DND-41 (cell line): ENCODE measurements around the gene PAPOLA.

Experiments
- ATAC-seq: fragments of 200-7000 bp; cut with Tn5 transposase; 3 replicates; pipeline ENCODE4 v1.9.1; 2021; ENCODE audit warnings: low read depth; ENCODE audit not compliant: insufficient read depth
- DNase-seq: peaks from one replicate; pipeline ENCODE4 v3.0.0-alpha.2; 2020
- H2AFZ ChIP-seq: 2 replicates; pipeline ENCODE4 v1.6.0; 2012; ENCODE audit warnings: low read depth, low read length
- H3K27ac ChIP-seq: 2 replicates; pipeline ENCODE4 v1.5.1; 2012; ENCODE audit warnings: low read length, inconsistent platforms
- H3K27me3 ChIP-seq: fragments of 200-600 bp; sonication (generic); 2 replicates; pipeline ENCODE4 v1.6.0; 2012; ENCODE audit warnings: low read length, mild to moderate bottlenecking, inconsistent platforms; ENCODE audit not compliant: insufficient read depth, poor library complexity
- H3K36me3 ChIP-seq: 2 replicates; pipeline ENCODE4 v1.5.1; 2012; ENCODE audit warnings: low read length, inconsistent platforms; ENCODE audit not compliant: insufficient read depth
- H3K4me1 ChIP-seq: 2 replicates; pipeline ENCODE4 v1.5.1; 2012; ENCODE audit warnings: mild to moderate bottlenecking, low read length; ENCODE audit not compliant: insufficient read depth
- H3K4me2 ChIP-seq: 2 replicates; pipeline ENCODE4 v1.6.0; 2012; ENCODE audit warnings: mild to moderate bottlenecking, moderate library complexity, low read length, inconsistent platforms; ENCODE audit not compliant: insufficient read depth
- H3K4me3 ChIP-seq, 2 experiments: fragments of 200-600 bp in 1 of 2; shearing (Covaris generic) in 1 of 2; 2 replicates each; pipeline ENCODE4 v1.5.1; 2012 to 2016; ENCODE audit warnings: inconsistent platforms in 2 of 2, low read length in 2 of 2, mild to moderate bottlenecking in 2 of 2, low read depth in 1 of 2, moderate library complexity in 1 of 2
- H3K79me2 ChIP-seq: 2 replicates; pipeline ENCODE4 v1.6.0; 2012; ENCODE audit warnings: low read length, inconsistent platforms; ENCODE audit not compliant: insufficient read depth
- H3K9ac ChIP-seq: 2 replicates; pipeline ENCODE4 v1.6.0; 2012; ENCODE audit warnings: low read depth, mild to moderate bottlenecking, inconsistent platforms, low read length, moderate library complexity
- H3K9me3 ChIP-seq: 2 replicates; pipeline ENCODE4 v1.5.1; 2012; ENCODE audit warnings: low read length, moderate library complexity, mild to moderate bottlenecking, inconsistent platforms; ENCODE audit not compliant: insufficient read depth, severe bottlenecking
- H4K20me1 ChIP-seq: 2 replicates; pipeline ENCODE4 v1.6.0; 2012; ENCODE audit warnings: low read length; ENCODE audit not compliant: insufficient read depth
- EZH2 ChIP-seq: IDR thresholded peaks from 3 replicates; pipeline ENCODE4 v1.6.1; 2012; ENCODE audit warnings: borderline replicate concordance, low read depth, mild to moderate bottlenecking, moderate library complexity, low read length, inconsistent platforms; ENCODE audit not compliant: severe bottlenecking
- TF ChIP-seq, protein P1 (sequence below): IDR thresholded peaks from 2 replicates; pipeline ENCODE4 v1.5.1; 2012; ENCODE audit warnings: borderline replicate concordance, low read length, moderate library complexity, mild to moderate bottlenecking; ENCODE audit not compliant: poor library complexity, severe bottlenecking; ENCODE audit errors: extremely low read depth

Gene PAPOLA

GRCh38 chr14:96479435-96480146 is 22.6 kb upstream of the PAPOLA start:
- ATAC-seq (no peak), DNase-seq (no peak)
- H3K4me2 ChIP-seq: no peak overlapping the region

DNA sequence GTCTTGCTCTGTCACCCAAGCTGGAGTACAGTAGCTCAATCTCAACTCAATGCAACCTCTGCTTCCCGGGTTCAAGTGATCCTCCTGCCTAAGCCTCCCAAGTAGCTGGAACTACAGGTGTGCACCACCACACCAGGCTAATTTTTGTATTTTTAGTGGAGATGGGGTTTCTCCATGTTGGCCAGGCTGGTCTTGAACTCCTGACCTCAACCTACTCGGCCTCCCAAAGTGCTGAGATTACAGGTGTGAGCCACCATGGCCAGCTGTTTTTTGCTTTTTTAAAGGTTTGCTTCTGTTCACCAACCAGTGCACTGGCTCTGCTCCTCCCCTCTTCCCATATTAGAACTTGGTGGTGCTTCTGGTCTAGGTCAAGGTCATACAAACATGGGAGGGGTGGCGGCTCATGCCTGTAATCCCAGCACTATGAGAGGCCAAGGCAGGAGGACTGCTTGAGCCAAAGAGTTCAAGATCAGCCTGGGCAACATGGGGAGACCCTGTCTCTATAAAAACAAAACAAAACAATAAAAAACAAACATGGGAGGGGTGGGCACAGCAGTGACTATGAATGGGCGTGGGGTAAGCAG is 20.4 kb upstream of the PAPOLA start:
- no peak overlapping the region for H3K4me3 ChIP-seq
- no peaks in the 10 kb centered on the region for H3K36me3 ChIP-seq
- no peaks in the 10 kb centered on the region for H3K9me3 ChIP-seq
- TF ChIP-seq, protein P1, sequence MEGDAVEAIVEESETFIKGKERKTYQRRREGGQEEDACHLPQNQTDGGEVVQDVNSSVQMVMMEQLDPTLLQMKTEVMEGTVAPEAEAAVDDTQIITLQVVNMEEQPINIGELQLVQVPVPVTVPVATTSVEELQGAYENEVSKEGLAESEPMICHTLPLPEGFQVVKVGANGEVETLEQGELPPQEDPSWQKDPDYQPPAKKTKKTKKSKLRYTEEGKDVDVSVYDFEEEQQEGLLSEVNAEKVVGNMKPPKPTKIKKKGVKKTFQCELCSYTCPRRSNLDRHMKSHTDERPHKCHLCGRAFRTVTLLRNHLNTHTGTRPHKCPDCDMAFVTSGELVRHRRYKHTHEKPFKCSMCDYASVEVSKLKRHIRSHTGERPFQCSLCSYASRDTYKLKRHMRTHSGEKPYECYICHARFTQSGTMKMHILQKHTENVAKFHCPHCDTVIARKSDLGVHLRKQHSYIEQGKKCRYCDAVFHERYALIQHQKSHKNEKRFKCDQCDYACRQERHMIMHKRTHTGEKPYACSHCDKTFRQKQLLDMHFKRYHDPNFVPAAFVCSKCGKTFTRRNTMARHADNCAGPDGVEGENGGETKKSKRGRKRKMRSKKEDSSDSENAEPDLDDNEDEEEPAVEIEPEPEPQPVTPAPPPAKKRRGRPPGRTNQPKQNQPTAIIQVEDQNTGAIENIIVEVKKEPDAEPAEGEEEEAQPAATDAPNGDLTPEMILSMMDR: no peak
- no peak for TF ChIP-seq EZH2
- no peaks in the 10 kb centered on the region for H3K4me1 ChIP-seq
- peaks cover 2% of the 10 kb centered on the region for H3K27me3 ChIP-seq
- H4K20me1 ChIP-seq: no peaks in the 10 kb centered on the region
- H3K79me2 ChIP-seq: no peaks in the 10 kb centered on the region
- no peak for DNase-seq
- no peak overlapping the region for H3K4me2 ChIP-seq
- ATAC-seq: no peak
- H3K9ac ChIP-seq: no peak overlapping the region
- no peak overlapping the region for H3K27ac ChIP-seq
- H2AFZ ChIP-seq: no peak overlapping the region

More at GRCh38 chr14:96479435-96480146, 22.6 kb upstream of the PAPOLA start:
- no peaks in the 10 kb centered on the region for H4K20me1 ChIP-seq
- no peaks in the 10 kb centered on the region for H3K36me3 ChIP-seq
- H3K9me3 ChIP-seq: no peaks in the 10 kb centered on the region
- no peaks in the 10 kb centered on the region for H3K79me2 ChIP-seq
- no peaks in the 10 kb centered on the region for H3K4me1 ChIP-seq
- peaks cover 3% of the 10 kb centered on the region for H3K27me3 ChIP-seq
- H3K9ac ChIP-seq: no peak overlapping the region
- no peak overlapping the region for H3K27ac ChIP-seq
- H3K4me3 ChIP-seq: no peak overlapping the region
- no peak overlapping the region for H2AFZ ChIP-seq
- TF ChIP-seq EZH2: no peak
- TF ChIP-seq, protein P1: no peak

GRCh38 chr14:96482986-96483385 is 19.2 kb upstream of the PAPOLA start:
- Histone ChIP-seq H3K9me3 (no peaks in the 10 kb centered on the region), H3K4me3 (no peak overlapping the region), H3K9ac (no peak overlapping the region), H3K36me3 (no peaks in the 10 kb centered on the region), H2AFZ (no peak overlapping the region), H3K4me2 (no peak overlapping the region), H3K4me1 (no peaks in the 10 kb centered on the region), H3K27ac (no peak overlapping the region), H3K79me2 (no peaks in the 10 kb centered on the region), H4K20me1 (no peaks in the 10 kb centered on the region), H3K27me3 (no peaks in the 10 kb centered on the region)
- no peak for DNase-seq
- TF ChIP-seq, protein P1: no peak
- TF ChIP-seq EZH2: no peak
- ATAC-seq: no peak

- no peaks in the 10 kb centered on the region for H4K20me1 ChIP-seq
- no peak overlapping the region for H2AFZ ChIP-seq
- no peaks in the 10 kb centered on the region for H3K9me3 ChIP-seq
- no peak overlapping the region for H3K4me3 ChIP-seq
- H3K4me2 ChIP-seq: no peak overlapping the region
- no peaks in the 10 kb centered on the region for H3K79me2 ChIP-seq
- H3K9ac ChIP-seq: no peak overlapping the region
- no peaks in the 10 kb centered on the region for H3K36me3 ChIP-seq
- H3K27me3 ChIP-seq: no peaks in the 10 kb centered on the region
- TF ChIP-seq EZH2: no peak
- TF ChIP-seq, protein P1: no peak
- H3K4me1 ChIP-seq: no peaks in the 10 kb centered on the region
- DNase-seq: no peak
- ATAC-seq: no peak
- H3K27ac ChIP-seq: no peak overlapping the region
Observed at GRCh38 chr14:96484399-96484798, 17.8 kb upstream of the PAPOLA start.
